Upper lobe of left lung (tissue), 4 donors: Measurements from ENCODE around the gene SCN1B.
"Not testable (repeated sequence)": the region's sequence is repeated elsewhere in the genome, so short reads cannot be mapped to it uniquely, and the experiment has no call there.

ENCODE experiments used
- POLR2A ChIP-seq, 4 donors: fragments of 450-650 bp; IDR thresholded peaks; one replicate each; pipeline ENCODE4 v1.5.1; 2016 to 2017; ENCODE audit warnings: antibody characterized with exemption in 4 of 4, mild to moderate bottlenecking in 2 of 4
- TF ChIP-seq, protein P1 (sequence below), 6 experiments: fragments of 450-650 bp in 4 of 6; fragments of 200-600 bp in 2 of 6; sonication (generic) in 2 of 6; IDR thresholded peaks; one replicate each; pipeline ENCODE4 v1.5.1; 2016 to 2019; ENCODE audit warnings: antibody characterized with exemption in 6 of 6

DNA sequence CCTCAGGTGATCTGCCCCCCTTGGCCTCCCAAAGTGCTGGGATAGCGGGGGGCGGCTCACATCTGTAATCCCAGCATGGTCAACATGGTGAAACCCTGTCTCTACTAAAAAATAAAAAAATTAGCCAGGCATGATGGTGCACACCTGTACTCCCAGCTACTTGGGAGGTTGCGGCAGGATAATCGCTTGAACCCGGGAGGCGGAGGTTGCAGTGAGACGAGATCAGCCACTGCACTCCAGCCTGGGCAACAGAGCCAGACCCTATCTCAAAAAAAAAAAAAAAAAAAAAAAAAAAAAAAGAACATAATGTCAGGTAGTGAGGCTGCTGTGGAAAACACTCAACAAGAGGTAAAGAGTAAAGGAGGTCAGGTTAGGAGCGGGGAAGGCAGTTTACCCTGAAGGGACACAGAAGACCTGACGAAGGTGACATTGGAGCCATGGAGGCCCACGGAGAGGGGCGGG, 964 bp upstream of the SCN1B start:
- TF ChIP-seq, protein P1, sequence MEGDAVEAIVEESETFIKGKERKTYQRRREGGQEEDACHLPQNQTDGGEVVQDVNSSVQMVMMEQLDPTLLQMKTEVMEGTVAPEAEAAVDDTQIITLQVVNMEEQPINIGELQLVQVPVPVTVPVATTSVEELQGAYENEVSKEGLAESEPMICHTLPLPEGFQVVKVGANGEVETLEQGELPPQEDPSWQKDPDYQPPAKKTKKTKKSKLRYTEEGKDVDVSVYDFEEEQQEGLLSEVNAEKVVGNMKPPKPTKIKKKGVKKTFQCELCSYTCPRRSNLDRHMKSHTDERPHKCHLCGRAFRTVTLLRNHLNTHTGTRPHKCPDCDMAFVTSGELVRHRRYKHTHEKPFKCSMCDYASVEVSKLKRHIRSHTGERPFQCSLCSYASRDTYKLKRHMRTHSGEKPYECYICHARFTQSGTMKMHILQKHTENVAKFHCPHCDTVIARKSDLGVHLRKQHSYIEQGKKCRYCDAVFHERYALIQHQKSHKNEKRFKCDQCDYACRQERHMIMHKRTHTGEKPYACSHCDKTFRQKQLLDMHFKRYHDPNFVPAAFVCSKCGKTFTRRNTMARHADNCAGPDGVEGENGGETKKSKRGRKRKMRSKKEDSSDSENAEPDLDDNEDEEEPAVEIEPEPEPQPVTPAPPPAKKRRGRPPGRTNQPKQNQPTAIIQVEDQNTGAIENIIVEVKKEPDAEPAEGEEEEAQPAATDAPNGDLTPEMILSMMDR (IDR thresholded peaks at IDR 0.05), result not testable (repeated sequence)
- not testable (repeated sequence) for TF ChIP-seq POLR2A (IDR thresholded peaks at IDR 0.05)
